Measurements from ENCODE around the gene MAST4.

DNA sequence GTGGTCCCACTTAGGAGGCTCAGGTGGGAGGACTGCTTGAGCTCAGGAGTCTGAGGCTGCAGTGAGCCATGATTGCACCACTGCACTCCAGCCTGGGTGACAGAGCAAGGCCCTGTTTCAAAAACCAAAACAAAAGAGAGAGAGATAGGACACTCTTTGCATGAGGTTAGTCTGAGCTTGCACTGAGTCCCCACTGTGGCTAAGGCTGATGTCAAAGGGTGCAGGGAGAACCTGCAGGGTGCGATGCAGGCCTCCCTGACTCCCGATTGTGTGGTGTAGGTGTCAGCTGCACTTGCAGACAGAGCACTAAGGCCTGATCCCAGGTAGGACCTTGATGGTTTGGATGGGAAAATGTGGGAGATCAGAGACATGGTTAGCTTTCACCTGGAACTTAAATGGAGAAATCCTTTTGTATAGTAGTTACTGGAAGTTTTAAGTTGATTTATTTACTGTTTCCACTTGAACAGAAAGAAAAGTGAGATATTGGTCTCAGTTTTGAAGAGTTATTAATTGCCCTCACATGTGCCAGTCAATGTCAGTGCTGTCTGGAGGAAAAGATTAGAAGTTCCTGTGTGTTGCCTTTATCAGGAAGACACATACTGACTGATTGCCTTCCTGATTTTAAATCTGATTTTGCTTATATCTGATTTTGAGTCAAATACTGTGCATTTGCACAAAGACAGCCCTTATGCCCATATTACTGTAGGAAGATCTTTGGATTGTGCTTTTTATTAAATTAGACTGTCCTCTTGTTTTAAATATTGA lies 260.0 kb downstream of the MAST4 start:
- TF ChIP-seq, protein P1, sequence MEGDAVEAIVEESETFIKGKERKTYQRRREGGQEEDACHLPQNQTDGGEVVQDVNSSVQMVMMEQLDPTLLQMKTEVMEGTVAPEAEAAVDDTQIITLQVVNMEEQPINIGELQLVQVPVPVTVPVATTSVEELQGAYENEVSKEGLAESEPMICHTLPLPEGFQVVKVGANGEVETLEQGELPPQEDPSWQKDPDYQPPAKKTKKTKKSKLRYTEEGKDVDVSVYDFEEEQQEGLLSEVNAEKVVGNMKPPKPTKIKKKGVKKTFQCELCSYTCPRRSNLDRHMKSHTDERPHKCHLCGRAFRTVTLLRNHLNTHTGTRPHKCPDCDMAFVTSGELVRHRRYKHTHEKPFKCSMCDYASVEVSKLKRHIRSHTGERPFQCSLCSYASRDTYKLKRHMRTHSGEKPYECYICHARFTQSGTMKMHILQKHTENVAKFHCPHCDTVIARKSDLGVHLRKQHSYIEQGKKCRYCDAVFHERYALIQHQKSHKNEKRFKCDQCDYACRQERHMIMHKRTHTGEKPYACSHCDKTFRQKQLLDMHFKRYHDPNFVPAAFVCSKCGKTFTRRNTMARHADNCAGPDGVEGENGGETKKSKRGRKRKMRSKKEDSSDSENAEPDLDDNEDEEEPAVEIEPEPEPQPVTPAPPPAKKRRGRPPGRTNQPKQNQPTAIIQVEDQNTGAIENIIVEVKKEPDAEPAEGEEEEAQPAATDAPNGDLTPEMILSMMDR (IDR thresholded peaks at IDR 0.05) = no peak
- TF ChIP-seq POLR2A (IDR thresholded peaks at IDR 0.05) (no peak), EP300 (IDR thresholded peaks at IDR 0.05) (no peak), POLR2AphosphoS5 (IDR thresholded peaks at IDR 0.05) (no peak)

Data from gastroesophageal sphincter (tissue), 3 donors.